GM21717 (cell line): Measurements from ENCODE around the gene RAET1E.
"Not testable (repeated sequence)": the region's sequence is repeated elsewhere in the genome, so short reads cannot be mapped to it uniquely, and the experiment has no call there.

ENCODE experiments used
- ATAC-seq: cut with Tn5 transposase; IDR thresholded peaks from one replicate; pipeline ENCODE4 v1.9.1; 2021; ENCODE audit warnings: mild to moderate bottlenecking, moderate library complexity; ENCODE audit not compliant: unreplicated experiment

Gene RAET1E

DNA sequence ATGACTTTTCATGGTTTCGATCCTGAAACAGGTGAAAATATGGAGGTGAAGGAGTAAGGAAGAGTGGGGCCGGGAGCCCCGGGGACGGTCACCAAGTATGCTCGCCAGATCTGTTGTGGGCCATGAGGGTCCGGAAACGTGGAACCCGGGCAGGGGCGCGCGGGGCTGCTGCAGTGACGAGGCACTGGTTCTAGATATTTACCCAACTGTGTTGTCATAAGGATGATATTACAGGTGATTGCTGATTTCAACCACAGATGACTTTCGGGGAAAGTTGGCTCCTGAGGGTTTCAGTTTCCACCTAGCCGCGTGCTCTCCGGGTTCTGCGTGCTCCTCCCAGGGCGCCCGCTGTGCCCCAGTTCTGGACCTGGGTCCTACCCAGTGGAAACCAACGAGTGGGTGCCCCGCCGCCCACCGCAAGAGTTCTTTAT lies 12.8 kb upstream of the RAET1E start:
- no peak for ATAC-seq

DNA sequence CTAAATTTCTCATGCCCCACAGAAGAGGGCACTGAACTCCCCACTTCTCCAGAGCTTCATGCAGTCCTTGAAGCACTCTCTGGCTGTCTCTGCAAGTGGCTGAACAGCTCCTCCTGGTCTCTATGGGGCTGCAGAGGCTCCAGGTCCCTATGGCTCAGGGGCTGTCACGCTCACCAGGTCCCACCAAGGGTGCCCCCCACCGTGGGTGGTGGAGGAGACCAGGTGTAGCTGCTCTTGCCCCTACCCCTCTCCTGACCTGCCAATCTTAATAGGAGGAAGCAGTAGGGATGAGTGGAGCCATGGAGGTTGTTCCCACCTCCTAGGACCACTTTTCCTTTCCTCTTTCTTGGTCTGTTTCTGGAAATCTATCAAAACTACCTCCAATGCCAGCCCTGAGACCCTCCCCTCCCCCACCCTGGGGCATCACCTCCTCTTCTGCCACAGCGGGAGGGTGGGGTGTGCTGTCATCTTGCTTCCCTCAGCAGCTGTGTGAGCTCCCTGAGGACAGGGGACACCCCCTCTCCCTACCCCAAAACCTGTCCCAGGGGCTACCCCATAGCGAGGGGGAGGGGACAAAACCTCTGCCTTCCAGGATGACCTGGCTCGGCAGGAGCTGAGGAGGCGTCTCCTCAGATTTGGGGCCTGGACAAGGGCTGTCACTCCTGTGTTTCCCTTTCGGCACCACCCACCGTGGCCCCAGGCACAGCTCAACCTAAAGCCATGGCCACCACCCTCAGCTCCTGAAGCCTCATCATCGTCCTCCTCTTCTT lies 12.0 kb upstream of the RAET1E start:
- no peak for ATAC-seq

GRCh38 chr6:149908480-149908879 lies 10.6 kb upstream of the RAET1E start:
- ATAC-seq: not testable (repeated sequence)

GRCh38 chr6:149907317-149907716 lies 9.4 kb upstream of the RAET1E start:
- no peak for ATAC-seq

DNA sequence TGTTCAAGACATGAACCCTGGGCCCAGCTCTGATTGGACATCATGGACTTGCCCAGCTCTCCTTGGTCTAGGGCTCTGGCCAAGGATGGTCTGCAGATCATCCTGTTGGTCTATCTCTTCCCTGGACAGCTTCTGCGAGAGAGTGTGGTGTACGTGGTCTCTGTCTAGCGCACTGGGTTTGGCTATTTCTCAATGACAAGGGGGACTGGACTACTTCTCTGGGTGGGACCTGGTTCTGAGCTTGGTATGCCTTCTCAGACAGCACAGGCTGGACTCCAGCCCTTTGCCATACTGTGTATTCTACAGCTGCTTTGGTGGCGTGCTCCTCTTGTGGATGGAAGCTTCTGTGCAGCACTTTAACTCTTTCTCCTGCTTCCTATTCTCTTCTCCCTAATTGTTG lies 8.5 kb upstream of the RAET1E start:
- no peak for ATAC-seq

DNA sequence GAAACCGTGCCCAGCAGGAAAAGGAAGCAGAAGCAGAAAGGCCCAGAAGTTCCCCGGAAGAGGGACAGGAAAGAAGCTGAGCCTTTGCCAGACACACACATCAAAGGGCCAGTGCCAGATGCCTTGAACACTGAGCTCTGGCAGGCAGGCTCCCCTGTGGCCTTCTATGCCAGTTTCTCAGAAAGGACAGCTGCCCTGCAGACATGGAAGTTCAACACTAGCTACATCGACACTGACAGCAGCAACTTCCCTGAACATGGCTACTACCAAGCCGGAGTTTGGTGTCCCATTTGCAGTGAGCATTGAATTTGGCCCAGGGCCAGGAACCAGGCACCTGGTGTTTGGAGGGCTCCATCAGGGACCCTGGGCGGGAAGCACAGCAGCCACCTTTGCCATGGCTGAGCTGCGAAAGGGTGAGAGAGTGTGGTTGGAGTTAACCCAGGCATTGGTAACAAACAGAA lies 8.0 kb upstream of the RAET1E start:
- ATAC-seq: no peak

DNA sequence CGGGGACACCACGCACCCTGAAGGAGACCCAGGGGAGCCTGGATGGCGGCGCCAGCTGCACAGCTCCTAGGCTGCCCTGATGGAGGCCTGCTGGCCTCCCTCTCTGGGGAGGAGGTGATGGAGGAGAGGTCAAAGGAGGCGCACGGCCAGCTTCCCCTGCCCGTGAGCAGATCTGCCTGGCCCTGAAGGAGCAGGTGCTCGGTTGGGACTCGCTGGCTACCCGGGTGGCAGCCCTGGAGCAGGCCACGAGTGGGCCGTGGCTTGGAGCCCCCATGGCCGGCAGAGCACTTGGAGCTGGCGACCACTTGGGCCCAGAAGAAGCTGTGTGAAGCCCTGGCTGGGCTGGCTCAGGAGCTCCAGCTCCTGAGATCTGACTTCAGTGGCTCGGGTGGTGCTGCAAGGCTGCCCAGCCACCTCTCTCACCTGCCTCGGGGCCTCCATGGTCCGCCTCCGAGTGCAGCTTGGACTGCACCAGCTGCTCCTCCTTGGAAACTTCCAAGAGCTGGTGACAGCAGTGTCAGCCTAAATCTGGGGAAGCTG lies 7.5 kb upstream of the RAET1E start:
- no peak for ATAC-seq

- ATAC-seq: no peak
Observed at GRCh38 chr6:149904661-149905370, 6.9 kb upstream of the RAET1E start.

GRCh38 chr6:149903938-149904611 lies 6.2 kb upstream of the RAET1E start:
- ATAC-seq: no peak

DNA sequence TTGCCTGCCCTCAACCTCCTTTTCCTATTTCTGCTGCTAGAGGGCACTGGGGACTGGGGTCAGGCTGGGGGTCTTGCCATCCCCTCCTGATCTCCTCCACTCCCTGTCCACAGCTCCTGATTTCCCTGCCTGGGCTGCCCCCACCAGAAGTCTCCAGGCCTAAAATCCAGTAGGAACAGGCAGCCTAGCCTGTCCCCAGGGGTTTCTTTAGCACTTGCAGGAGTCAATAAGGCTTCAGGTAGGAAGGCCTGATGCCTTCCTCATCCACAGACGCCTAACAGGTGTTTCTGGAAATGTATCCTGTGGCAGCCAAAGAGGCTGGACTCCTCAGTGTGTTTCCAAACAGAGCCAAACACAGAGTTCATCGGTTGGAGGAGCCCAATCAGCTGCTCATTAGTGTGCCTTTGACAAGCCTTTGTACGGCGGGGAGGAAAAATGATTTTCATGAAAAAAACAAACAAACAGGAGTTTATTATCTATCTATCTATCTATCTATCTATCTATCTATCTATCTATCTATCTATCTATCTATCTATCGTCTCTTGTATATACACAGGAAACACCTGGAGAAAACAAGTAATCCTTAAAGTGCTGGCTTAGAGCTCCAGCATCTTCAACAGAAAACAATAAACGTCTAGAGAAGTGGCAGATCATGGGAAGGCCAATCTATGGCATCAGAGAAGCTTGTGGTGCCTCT lies 3.7 kb upstream of the RAET1E start:
- ATAC-seq: no peak

GRCh38 chr6:149900620-149901443 lies 2.9 kb upstream of the RAET1E start:
- no peak for ATAC-seq

- no peak for ATAC-seq
Observed at GRCh38 chr6:149899926-149900619, 2.2 kb upstream of the RAET1E start.

- ATAC-seq: no peak
Observed at GRCh38 chr6:149899486-149899885, 1.6 kb upstream of the RAET1E start.

- no peak for ATAC-seq
Observed at GRCh38 chr6:149898966-149899365, 1.1 kb upstream of the RAET1E start.

DNA sequence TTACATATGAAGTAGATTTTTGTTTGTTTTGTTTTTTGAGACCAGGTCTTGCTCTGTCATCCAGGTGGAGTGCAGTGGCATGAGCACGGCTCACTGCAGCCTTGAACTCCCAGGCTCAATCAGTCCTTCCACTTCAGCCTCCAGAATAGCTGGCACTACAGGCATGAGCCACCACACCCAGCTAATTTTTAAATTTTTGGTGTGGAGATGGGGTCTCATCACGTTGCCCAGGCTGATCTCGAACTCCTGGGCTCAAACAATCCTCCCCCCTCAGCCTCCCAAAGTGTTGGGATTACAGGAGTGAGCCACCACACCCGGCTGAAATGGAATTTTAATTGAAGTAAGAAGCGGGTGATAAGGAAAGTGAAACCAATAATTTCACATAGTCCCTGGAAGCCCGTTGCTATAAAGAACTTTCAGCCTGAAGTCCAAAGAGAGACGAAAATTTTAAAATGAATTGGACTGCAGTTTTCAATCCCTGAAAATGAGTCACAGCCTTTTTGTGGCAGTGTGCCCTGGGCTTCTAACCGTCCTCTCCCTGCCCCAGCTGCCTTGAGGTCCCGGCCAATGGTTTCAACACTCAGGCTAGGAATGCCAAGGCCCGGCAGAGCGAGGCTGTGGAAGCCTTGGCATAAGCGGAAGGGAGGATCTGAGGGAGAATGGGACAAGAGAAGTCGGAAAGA lies 757 bp downstream of the RAET1E start:
- ATAC-seq: no peak

- no peak for ATAC-seq
Observed at GRCh38 chr6:149896491-149896890, 1.4 kb downstream of the RAET1E start.

- no peak for ATAC-seq
Observed at GRCh38 chr6:149895833-149896271, 2.1 kb downstream of the RAET1E start.

DNA sequence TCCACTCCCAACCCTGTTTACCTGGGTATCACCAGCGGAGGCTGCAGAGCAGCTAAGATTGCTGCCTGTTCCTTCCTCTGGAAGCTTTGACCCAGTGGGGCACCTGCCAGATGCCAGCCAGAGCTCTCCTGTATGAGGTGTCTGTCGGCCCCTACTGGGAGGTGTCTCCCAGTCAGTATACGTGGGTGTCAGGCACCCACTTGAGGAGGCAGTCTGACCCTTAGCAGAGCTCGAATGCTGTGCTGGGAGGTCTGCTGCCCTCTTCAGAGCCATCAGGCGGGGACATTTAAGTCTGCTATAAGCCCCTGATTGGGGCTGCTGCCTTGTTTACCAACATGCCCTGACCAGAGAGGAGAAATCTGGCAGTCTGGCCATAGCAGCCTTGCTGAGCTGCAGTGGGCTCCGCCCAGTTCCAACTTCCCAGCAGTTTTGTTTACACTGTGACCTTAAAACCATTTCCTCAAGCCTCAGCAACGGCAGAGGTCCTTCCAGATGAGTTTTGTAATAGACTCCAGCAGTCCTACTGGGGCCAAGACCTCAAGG lies 2.8 kb downstream of the RAET1E start:
- no peak for ATAC-seq
